ENCODE data around the gene AURKB.
"Not testable (repeated sequence)": the region's sequence is repeated elsewhere in the genome, so short reads cannot be mapped to it uniquely, and the experiment has no call there.

Gene AURKB

DNA sequence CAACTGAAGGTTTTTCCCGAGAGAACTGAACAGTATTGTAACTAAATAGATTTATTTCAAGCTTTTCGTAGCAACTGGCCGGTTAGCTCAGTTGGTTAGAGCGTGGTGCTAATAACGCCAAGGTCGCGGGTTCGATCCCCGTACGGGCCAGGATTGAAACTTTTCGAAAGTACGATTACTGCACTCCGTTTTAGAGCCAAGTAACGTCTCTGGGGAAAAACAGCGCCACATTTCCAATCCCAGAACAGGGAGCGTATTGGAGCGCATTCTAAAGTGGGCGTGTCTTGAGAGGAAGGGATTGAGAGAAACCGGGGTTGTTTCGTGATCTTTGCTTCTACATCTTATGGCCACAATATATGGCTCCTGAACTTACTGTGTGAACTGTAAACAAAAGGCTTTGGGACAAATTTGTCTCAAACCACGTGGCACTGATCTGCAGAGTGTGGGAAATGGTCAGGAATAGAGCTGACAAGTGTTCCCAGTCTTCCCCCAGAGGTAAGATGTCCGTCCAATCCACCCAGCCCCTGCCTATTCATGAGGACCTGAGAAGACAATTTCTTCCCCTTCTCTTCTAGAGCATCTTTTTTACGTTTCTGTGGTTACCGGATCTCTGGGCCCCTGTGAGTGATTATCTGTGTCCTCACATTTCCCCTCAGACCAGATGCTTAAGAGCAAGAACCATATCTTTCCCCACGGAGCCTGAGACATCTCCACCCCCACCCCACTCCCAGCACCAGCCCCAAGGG is 22.7 kb downstream of the AURKB start:
- peak; percentile 83 for DNase-seq (ENCODE audit: low read depth)

DNA sequence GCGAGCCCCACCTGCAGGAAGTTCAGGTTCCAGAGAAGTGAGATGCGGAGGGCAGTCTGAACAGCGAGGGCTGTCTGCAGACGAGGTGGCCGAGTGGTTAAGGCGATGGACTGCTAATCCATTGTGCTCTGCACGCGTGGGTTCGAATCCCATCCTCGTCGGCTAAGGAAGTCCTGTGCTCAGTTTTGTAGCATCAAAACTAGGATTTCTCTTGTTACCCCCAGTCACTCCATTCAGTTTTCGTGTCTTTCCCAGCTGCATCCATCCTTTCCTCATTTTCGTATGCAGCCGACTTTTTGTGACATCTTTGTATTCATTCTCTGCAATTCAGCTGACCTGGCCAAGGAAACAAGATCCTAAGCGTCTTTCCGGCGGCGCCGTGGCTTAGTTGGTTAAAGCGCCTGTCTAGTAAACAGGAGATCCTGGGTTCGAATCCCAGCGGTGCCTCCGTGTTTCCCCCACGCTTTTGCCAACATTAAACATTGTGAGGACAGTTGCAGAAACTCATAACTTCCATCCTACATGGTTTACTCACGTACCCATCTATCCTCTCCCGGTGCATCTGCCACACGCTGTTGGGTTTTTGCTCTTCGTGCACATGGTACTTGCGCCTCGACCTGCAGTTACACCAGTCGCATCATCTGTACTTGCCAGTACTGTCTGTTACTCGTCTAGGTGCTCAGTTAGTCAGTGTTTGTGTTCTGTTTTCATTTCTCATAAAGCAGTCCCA is 23.4 kb downstream of the AURKB start:
- peak; percentile 97 for DNase-seq (ENCODE audit: low read depth)

DNA sequence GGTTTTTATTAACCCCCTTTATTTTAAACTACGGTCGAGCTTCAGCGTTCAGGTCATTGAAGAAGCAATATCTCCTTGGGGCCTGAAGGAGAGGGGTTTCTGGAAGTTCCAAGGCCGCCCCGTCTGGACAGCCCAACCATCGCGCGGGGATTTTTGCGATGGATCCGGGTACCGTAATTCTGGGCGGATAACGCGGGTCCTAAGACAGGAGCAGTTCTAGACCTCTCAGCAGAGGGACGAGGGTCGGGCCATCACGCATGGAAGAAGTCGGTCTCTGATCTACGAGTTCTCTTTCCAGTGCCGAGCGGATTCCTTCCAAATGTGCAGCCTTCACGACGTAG is 24.0 kb downstream of the AURKB start:
- DNase-seq (ENCODE audit: low read depth), result no peak

DNA sequence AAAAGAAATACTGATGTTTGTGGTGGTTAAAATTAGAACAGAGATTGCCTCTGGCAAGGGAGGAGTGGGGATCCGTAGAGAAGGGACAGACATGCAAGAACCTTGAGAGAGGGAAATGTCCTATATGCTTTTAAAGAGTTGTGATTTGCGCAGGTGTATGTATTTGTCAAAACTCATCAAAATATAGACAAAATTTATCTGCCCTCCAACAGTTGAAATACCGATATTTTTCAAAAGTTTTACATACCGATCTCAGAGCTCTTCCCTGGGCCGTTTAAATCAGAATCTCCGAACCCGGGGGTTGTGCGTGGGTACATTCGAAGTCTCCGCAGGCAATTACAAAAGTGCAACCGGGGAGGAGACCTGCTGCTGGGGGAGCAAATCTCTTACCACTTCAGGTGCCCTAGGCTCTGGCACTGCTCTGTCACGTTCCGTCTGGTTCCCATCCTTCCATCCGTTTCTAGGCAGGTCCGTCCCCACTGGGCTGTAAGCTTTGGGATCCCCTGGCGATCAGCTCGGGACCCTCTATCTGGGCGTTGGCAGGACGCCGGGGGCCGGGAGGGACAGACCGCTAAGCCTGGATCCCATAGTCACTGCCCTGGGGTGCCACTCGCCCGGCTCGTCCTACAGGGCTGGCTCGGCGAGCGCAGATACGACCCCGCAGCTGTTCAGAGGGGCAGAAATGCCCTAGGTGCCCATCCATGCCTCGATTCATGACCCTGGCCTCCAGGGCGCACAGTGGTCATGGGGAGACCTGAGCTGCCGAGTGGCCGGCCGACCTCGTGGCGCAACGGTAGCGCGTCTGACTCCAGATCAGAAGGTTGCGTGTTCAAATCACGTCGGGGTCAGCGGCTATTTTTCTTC is 24.6 kb downstream of the AURKB start:
- DNase-seq (ENCODE audit: low read depth), result peak; percentile 99

DNA sequence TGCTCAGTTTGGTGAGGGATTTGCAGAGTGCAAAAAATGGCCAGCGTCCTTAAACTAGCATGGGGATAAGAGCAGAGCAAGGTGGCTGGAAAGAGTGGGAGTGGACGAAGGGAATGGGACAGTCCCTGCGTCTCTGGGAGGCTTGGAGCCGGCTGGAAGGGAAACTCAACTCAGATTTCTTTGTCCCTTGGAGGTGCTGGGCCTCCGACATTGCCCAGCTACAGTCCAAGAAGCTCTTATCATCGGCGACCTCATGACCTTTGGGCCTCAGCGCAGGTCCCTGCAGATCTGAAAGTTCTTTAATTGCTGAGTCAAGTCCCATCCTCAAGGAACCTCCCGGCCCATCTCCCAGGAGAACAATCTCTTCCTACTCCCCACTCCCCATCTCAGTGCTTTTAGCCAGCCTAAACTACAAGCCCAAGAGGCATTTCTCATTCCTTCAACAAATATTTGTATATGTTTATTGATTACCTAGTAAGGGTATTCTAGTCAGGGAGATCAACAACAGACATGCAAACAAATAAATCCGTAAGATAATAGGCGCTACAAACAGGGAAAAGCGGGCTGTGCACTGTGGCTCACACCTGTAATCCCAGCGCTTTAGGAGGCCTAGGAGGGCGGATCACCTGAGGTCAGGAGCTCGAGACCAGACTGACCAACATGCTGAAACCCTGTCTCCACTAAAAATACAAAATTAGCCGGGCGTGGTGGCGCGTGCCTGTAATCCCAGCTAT is 33.2 kb downstream of the AURKB start:
- DNase-seq (ENCODE audit: low read depth), result no peak

DNA sequence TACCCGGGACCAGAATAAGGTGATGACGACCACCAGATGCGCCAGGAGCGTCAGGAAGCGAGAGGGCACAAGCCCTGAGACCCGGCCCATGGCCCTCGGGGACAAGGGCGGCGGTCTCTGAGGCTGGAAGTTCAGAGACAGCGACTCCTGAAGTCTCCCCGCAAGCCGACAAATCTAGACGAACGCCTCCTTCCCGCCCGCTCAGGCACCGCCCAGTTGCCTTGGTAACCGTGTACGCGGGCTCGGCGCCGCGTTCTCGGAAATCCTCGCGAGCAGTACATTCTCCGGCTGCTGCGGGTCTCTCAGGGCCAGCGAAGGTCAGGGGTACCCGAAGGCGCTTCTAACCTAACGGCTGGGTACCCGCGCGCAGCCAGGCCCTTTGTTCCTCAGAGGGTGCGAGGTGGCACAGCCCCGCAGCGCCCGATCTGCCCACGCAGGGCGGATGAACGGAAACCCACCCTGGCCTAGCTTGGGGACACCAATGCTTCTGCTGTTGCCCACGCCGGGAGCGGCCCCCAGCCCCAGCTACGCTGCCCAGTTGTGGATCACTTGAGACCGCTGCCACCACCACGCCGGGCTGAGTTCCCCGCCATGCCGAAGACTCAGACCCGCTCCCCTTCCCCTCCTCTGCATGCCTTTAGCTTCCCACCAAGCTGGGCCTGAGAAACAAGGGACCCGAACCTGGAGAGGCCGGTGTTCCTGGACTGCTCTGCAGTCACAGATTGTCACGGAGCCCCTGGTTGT is 34.0 kb downstream of the AURKB start, which contains the start of gene TMEM107:
TMEM107 (minus strand) TSS at position 184 of the 744 bp plus-strand sequence; CDS start at position 90, 94 bp downstream.
- DNase-seq (ENCODE audit: low read depth), result no peak

DNA sequence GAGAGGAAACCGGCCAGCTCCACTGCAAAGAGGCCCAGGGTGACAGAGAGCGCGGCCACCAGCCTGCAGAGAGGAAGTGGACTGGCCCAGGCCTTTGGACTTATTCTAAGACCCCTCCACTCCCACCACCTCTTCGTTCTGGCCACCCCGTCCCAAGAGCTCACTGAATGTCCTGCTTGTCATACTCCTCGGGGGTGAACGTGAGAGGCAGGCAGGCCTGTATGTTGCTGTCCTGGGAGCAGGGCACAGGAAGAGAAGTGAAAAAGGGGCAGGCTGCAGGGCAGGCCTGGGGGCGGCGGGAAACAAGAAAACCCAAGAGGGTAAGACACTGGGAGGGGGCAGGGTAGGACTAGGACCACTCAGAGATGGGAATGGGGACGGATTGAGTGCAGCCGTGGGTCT is 34.6 kb downstream of the AURKB start:
- no peak for DNase-seq (ENCODE audit: low read depth)

DNA sequence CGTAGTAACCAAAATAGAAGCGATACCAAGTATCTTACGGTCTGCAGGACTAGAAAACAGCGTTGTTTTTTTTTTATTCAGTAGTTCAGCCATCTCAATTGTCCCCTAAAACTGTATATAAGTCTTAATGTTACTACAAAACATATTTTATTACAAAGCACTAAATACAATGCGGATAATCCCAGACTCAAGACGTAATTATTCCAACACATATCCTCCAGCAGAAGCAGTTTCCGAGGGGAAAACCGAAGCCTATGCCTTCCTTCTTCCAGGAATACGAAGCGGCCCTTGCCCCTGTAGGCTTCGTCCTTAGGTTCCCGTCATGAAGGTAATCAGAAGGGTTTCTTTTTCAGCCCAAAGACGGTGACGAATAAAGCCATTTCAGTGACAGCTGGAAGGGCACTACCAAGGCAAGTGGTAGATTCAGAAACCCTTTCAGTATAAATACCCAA is 36.5 kb downstream of the AURKB start:
- no peak for DNase-seq (ENCODE audit: low read depth)

DNA sequence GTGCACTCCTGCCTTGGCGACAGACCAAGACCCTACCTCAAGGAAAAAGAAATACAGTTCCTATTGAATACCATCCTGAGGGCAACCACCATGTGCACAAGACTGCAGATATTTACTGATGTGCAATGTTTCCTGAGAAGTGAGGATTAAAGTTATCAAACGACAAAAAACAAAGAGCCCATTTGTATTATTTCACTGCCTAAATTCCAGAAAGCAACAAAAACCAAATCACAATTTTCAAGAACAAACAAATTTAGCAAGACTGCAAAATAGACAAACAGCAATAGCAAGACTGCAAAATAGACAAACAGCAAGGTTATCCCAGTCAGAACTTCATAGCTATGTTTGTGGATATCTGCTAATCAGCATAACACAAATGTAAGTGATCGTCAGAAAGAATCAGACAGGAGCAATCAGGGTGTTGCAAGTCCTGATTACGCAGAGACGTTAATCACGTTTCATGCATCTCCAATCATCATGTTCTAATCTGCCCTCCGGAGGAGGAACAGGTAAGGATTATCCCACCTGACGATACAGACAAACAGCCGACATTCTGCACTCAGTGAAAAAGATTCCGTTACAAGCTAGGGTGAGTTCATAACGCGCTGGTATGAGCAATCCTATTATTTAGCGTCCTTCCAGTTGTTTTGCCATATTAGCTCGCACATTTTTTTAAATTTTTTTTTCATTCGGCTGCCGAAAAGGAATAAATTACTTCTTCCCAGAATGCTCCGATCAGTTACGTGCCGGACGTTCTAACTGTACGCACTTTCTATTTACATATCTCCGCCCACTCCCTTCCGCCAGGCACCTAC is 37.1 kb downstream of the AURKB start:
- DNase-seq (ENCODE audit: low read depth), result no peak

DNA sequence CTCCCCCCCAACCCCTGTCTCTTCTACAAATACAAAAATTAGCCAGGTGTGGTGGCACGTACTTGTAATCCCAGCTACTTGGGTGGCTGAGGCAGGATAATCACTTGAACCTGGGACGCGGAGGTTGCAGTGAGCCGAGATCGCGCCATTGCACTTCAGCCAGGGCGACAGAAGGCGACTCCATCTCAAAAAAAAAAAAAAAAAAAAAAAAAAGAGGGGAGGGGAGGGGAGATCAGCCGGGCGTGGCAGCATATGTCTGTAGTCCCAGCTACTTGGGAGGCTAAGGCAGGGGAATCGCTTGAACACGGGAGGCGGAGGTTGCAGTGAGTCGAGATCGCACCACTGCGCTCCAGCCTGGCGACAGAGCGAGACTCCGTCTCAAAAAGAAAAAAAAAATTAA is 40.2 kb downstream of the AURKB start:
- DNase-seq (ENCODE audit: low read depth), result not testable (repeated sequence)

DNA sequence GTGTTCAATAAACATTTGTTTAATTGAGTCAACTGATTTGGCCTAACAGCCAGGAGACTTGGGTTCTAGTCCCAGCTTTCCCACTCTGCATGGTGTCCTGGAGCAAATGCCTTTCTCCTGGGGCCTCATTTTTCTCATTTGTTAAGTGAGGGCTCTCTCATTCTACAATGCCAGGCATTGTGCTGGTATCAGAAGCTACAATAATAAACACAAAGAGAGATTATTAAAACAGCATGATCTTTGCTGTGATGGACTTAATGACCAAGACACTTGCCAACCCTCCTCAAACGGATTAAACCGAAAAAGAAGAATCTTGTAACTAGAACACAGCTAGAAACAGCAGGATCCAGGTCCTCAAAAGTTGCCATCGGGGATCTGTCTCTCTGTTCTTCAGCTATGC is 42.8 kb downstream of the AURKB start:
- no peak for DNase-seq (ENCODE audit: low read depth)

DNA sequence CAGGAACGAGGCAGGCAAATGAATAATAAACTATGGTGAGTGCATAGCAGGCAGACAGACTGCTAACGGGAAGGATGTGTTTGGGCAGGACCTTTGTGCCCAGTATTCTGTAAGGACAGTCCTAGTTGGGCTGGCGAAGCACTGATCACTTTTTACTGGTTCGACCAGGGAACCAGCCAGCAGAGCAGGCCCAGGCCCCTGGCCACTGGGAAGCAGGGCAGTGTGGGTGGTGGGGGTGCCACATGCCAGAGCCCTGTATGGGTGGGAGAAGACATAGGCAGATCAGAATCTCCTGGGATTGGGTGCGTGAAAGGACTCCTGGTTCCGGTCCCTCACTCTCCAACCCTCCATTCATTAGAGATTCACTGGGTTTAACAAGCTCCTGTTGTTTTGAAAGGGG is 43.6 kb downstream of the AURKB start:
- no peak for DNase-seq (ENCODE audit: low read depth)

DNA sequence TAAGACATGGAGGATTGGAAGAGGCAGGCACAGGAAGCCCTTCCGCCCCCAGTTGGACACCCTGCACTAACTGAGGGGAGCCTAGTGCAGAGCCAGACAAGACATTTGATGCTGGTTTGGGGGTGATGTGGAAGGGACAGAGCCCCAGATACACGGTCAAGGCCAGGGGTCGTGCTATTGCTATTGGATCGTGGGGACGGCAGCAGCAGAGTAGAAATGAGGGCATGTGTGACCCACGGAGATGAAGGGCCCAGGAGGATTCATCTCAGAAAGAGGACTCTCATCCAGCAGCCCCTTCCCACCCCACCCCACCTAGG is 45.6 kb downstream of the AURKB start:
- no peak for DNase-seq (ENCODE audit: low read depth)

DNA sequence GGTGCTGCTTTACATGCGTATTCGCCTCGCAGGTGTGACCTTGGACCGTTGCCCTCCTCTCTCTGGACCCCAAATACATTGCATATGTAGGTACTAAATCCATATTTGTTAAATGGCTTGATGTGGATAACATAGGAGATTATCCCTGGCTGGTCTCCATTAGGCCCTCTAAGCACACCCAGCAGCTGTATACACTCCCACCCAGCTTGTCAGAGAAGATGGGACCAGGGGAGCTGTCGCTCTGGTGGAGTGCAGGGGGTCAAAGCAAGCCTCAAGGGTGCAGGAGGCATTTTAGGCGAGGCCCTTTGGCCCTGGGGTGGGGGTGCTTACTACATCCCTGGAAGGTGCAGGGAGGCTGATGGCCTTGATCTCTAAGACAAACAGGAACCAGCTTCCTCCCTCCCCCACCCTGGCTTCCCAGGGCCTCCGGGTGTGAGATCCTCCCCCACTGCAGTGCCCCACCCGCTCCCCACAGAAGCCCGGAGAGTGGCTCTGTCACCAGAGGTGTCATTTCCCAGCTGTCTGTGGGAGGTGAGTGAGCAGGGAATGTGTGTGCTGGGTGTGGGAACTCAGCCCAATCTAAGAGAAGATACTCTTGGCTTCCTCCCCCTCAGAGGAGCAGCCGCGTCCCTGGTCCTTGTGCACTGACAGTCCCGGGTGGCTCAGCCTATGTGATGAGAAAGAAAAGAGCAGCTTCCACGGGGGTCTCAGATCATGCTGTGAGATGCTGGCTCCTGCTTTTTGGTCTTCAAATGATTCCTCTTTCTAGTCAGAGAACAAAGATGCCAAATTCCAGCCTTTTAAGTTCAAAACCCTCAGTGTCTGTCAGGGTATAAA is 46.2 kb downstream of the AURKB start:
- no peak for DNase-seq (ENCODE audit: low read depth)

DNA sequence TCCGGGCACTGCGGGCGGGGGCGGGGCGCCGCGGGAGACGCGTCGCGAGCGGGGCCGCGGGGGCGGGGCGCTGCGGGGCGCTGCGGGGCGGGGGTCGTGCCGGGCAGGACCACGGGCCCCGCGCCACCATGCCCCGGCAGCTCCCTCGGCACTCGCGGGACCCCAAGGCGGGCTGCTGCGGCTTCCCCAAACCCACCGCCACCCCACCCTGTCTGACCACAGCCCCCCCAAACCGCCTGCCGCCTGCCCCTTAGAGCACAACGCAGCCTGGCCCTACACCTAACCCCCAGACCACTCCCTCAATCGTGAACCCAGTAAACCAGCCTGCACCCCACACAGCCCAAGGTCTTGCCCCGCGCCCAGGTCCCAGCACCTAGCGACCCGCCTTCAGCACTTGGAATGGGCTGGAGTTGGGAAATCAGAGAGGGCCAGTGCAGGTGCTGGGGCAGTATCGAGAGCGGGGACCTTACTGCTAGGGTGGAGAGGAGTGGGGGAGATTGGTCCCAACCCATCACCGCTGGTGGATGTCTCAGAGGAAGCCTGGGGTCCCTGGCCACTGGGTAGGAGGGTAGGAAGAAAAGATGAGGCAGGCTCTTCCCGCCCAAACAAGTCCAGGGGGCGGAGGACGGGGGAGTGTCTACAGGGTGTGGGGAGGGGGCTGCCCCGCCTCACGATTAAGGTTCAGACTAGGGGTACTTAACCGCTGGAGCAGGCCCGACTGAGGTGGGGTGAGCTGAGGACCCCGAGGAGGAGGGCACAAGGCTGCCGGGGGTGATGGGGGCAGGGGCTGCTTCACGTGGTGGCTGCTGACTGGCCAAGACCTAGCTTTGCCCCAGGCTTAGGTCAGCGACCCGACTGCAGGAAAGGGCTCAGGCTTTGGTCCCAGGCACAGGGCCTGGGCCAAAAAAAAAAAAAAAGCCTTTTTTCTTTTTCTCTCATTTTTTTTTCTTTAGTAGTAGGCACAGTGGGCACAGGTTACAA is 47.1 kb downstream of the AURKB start:
- no peak for DNase-seq (ENCODE audit: low read depth)

DNA sequence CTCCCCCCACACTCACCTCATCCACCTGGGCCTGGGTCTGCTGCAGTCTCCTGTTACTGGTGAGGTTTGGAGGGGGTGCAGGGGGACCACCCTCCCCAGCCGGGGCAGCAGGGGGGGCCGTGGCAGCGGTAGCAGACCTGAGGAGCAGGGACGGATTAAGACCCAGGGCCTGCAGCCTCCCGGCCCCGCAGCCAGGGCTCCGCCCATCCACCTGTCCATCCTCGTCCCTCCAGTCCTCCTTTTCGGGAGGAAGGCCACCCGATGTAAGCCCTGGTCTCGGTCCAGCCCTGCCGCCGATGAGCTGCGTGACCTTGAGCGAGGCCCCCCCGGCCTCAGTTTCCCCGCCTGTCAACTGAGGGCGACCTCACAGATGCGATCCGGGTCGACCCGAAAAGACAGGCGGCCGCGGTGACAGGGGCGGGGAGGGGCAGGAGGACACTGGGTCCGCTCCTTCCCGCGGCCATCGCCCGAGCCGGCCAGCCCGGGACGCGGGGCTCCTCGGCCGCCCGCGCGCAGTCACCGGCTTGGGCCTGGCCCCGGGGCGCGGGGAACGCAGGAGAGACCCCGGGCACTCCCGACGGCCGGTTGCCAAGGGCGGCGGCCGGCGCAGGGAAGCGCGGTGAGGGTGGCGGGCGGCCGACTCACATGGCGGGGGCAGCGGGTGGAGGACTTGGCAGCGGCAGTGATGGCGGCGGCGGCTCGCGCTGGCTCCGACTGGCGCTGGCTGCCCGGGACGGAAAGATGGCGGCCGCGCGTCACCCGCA is 48.0 kb downstream of the AURKB start, which contains the start of gene VAMP2:
VAMP2 (minus strand) TSS at position 716 of the 764 bp plus-strand sequence; CDS start at position 647, 69 bp downstream.
- DNase-seq (ENCODE audit: low read depth), result peak; percentile 75

Data from stimulated activated CD8-positive, alpha-beta memory T cell treated with anti-CD3 and anti-CD28 coated beads, Interleukin-15, amount 100 ng/mL, for 24 hours (primary cell).